ENCODE measurements around the gene IRX3.

The IRX3 gene

DNA sequence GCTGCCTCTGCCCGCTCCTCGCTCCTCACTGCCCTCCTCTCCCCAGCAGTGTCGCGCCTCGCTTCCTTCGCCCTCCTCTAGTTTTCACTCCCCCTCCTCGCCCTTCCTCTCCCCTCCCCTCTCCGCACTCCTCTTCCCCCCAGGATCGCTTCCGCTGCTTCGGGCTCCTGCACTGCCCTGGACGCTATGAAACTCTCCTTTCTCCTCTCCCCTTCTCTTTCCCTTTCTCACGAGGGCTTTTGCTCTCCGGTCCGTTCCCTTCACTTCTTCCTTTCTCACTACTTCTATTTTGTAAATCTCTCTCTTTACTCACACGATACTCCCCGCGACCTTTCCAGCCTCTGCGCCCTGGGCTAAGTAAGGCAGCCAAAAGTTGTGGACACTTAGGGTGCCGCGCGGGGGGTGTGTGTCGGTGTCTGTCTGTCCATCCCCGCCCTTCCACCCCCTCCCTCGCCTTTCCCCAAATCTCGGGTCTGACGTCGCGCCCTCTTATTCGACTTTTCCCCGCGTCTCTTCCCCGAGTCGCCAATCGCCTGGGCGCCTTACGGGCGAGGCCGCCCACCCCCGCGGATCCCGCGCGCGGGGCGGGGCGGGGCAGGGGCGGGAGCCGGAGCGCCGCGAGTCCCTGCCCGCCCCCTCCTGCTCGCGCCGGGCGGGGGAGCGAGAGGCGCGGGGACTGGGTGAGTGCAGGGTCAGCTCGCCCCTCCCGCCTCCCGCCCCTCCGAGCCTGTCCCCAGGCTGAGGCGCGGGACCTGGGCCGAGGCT, at the start of gene IRX3:
Gene IRX3 (minus strand): TSS at position 422 of the 765 bp plus-strand sequence. CDS start 737 bp downstream, outside the sequence.
- DNase-seq (ENCODE audit: low read depth): peak; percentile 99
- peak within 1 kb of the TSS; percentile 90 for H3K4me3 ChIP-seq (ENCODE audit: low read depth, low read length)
- TF ChIP-seq, protein P1, sequence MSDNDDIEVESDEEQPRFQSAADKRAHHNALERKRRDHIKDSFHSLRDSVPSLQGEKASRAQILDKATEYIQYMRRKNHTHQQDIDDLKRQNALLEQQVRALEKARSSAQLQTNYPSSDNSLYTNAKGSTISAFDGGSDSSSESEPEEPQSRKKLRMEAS (IDR thresholded peaks at IDR 0.05; ENCODE audit: low read depth, low read length): no peak
- TF ChIP-seq POLR2A (IDR thresholded peaks at IDR 0.05; ENCODE audit: extremely low read depth, insufficient read length): peak; percentile 69
- TF ChIP-seq, protein P2, sequence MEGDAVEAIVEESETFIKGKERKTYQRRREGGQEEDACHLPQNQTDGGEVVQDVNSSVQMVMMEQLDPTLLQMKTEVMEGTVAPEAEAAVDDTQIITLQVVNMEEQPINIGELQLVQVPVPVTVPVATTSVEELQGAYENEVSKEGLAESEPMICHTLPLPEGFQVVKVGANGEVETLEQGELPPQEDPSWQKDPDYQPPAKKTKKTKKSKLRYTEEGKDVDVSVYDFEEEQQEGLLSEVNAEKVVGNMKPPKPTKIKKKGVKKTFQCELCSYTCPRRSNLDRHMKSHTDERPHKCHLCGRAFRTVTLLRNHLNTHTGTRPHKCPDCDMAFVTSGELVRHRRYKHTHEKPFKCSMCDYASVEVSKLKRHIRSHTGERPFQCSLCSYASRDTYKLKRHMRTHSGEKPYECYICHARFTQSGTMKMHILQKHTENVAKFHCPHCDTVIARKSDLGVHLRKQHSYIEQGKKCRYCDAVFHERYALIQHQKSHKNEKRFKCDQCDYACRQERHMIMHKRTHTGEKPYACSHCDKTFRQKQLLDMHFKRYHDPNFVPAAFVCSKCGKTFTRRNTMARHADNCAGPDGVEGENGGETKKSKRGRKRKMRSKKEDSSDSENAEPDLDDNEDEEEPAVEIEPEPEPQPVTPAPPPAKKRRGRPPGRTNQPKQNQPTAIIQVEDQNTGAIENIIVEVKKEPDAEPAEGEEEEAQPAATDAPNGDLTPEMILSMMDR (IDR thresholded peaks at IDR 0.05; ENCODE audit: low read depth, low read length): no peak
- TF ChIP-seq MYC (IDR thresholded peaks at IDR 0.05; ENCODE audit: low read depth, low read length): peak; percentile 38; the same call in 1 of the 2 replicates

DNA sequence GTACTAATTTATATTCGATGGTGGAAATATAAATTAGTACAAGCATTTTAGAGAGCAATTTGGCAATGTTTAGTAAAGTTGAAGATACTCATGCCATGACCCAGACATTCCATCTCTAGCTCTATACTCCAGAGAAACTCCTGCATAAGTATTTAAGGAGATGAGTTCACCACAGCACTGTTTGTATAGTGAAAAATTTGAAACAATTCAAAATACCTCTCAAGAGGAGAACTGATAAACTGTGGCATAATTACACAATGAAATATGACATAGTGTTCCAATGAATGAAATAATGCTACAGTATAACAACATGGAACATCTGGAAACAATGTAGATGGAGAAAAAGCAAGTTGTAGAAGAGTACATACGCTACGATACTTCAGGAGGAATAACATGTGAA, 48.6 kb upstream of the IRX3 start:
- no peak for DNase-seq (ENCODE audit: low read depth)
- no peak overlapping the region for H3K4me3 ChIP-seq (ENCODE audit: low read depth, low read length)
- TF ChIP-seq POLR2A (IDR thresholded peaks at IDR 0.05; ENCODE audit: extremely low read depth, insufficient read length) (no peak), MYC (IDR thresholded peaks at IDR 0.05; ENCODE audit: low read depth, low read length) (no peak)
- TF ChIP-seq, protein P2 (IDR thresholded peaks at IDR 0.05; ENCODE audit: low read depth, low read length): no peak
- TF ChIP-seq, protein P1 (IDR thresholded peaks at IDR 0.05; ENCODE audit: low read depth, low read length): no peak

DNA sequence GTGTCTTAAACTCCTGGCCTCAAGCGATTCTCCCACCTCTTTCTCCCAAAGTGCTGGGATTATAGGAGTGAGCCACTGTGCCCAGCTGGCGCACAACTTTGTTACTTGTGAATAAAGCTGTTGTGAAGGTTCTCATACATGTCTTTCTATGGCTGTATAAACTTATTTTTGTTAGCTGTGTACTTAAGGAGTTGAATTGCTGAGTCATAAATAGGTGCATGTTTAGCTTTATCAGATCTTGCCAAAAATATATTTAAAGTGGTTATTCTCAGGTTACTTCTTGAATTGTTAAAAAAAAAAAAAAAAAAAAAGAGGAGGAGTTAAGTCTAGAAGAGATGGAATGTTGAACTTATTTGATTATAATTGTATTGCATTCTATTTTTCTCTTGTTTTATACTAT, 47.6 kb upstream of the IRX3 start:
- no peak overlapping the region for H3K4me3 ChIP-seq (ENCODE audit: low read depth, low read length)
- no peak for DNase-seq (ENCODE audit: low read depth)
- TF ChIP-seq, protein P1 (IDR thresholded peaks at IDR 0.05; ENCODE audit: low read depth, low read length): no peak
- TF ChIP-seq, protein P2 (IDR thresholded peaks at IDR 0.05; ENCODE audit: low read depth, low read length): no peak
- TF ChIP-seq MYC (IDR thresholded peaks at IDR 0.05; ENCODE audit: low read depth, low read length) (no peak), POLR2A (IDR thresholded peaks at IDR 0.05; ENCODE audit: extremely low read depth, insufficient read length) (no peak)

DNA sequence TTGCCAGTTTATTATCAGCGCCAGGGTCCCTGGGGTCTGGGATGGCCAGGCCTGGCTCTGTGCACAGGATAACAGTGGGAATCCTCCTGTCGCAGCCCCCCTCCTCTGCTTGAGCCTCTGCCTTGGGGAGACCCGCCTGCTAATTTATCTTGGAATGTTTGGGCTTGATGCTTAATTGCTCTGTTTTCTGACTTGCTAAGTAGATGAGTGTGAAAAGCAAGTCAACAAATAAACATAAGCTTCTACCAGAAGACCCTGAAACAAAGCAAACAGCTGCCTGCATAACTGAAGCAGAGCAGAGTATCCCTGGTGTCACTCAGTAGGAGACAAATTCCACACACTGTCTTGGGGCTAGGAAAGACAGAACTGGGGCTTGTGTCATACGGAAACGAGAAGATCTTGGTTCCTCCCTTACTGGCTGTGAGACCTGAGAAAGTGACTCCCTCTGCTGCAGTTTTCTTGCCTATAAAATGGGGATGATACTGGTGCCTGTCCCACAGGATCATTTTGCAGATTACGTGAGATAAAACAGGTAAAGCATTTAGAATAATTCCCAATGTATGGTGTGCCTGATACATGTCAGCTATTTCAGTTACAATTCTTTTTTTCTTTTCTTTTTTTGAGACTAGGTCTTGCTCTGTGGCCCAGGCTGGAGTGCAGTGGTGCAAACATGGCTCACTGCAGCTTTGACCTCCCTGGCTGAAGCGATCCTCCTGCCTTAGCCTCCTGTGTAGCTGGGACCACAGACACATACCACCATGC, 44.8 kb upstream of the IRX3 start:
- H3K4me3 ChIP-seq (ENCODE audit: low read depth, low read length): no peak overlapping the region
- no peak for DNase-seq (ENCODE audit: low read depth)

DNA sequence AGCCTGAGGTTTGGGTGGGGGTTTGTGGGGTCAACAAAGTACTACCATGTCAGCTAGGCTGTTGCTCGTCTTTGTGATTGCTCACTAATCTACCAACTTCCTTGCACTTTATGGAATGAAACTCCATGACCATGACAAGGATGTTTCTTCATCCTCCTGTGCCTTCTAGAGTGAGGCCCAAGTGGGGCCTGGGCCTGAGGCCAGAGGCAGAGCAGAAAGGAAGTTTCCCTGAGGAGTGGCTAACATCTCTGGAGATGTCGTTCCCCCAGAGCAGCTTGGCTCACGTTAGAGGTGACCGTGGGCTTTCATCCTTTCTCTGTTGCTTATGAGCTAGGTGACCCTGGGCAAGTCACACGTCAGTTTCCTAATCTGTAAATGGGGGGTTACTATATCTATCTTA, 41.0 kb upstream of the IRX3 start:
- TF ChIP-seq MYC (IDR thresholded peaks at IDR 0.05; ENCODE audit: low read depth, low read length): no peak
- TF ChIP-seq POLR2A (IDR thresholded peaks at IDR 0.05; ENCODE audit: extremely low read depth, insufficient read length): no peak
- TF ChIP-seq, protein P2 (IDR thresholded peaks at IDR 0.05; ENCODE audit: low read depth, low read length): no peak
- no peak overlapping the region for H3K4me3 ChIP-seq (ENCODE audit: low read depth, low read length)
- no peak for DNase-seq (ENCODE audit: low read depth)

More for the DNA sequence above, 44.8 kb upstream of the IRX3 start:
- TF ChIP-seq, protein P2 (IDR thresholded peaks at IDR 0.05; ENCODE audit: low read depth, low read length): no peak
- TF ChIP-seq, protein P1 (IDR thresholded peaks at IDR 0.05; ENCODE audit: low read depth, low read length): no peak
- TF ChIP-seq POLR2A (IDR thresholded peaks at IDR 0.05; ENCODE audit: extremely low read depth, insufficient read length) (no peak), MYC (IDR thresholded peaks at IDR 0.05; ENCODE audit: low read depth, low read length) (no peak)
